Testis (tissue), 2 donors: Measurements from ENCODE around the gene CDK5RAP3.

ENCODE experiments used
- POLR2A ChIP-seq: fragments of 450-650 bp; IDR thresholded peaks from one replicate; pipeline ENCODE4 v1.6.1; 2017; ENCODE audit warnings: antibody characterized with exemption, mild to moderate bottlenecking, moderate library complexity
- TF ChIP-seq, protein P1 (sequence below), 3 experiments: fragments of 450-650 bp in 2 of 3; fragments of 200-600 bp in 1 of 3; sonication (generic) in 1 of 3; IDR thresholded peaks; one replicate each; pipeline ENCODE4 v1.5.1; 2016 to 2019; ENCODE audit warnings: antibody characterized with exemption in 3 of 3, mild to moderate bottlenecking in 2 of 3, moderate library complexity in 1 of 3

DNA sequence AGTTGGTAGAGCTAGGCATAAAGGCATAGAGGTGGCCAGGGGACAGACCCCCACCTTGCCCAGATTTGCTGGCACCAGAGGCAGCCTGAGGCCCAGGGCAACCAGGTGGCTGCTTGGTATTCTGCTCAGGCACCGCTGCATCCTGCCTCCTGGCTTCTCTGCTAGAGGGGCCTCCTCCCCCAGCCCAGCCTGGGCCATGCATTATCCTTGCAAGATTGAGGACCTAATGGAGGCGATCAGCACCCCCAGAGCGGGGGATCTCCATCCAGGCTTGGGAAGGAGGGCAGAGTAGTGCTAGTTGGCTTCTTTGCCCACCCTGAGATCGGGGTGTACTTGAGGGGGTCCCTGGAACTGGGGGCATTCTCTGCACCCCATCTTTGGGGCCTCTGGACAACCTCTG, 23.8 kb downstream of the CDK5RAP3 start:
- TF ChIP-seq, protein P1, sequence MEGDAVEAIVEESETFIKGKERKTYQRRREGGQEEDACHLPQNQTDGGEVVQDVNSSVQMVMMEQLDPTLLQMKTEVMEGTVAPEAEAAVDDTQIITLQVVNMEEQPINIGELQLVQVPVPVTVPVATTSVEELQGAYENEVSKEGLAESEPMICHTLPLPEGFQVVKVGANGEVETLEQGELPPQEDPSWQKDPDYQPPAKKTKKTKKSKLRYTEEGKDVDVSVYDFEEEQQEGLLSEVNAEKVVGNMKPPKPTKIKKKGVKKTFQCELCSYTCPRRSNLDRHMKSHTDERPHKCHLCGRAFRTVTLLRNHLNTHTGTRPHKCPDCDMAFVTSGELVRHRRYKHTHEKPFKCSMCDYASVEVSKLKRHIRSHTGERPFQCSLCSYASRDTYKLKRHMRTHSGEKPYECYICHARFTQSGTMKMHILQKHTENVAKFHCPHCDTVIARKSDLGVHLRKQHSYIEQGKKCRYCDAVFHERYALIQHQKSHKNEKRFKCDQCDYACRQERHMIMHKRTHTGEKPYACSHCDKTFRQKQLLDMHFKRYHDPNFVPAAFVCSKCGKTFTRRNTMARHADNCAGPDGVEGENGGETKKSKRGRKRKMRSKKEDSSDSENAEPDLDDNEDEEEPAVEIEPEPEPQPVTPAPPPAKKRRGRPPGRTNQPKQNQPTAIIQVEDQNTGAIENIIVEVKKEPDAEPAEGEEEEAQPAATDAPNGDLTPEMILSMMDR (IDR thresholded peaks at IDR 0.05) = no peak
- no peak for TF ChIP-seq POLR2A
